SK-N-SH treated with all-trans-retinoic acid at 6 μM for 48 hours (cell line): ENCODE results near the gene IRF7.

ENCODE experiments used
- ATAC-seq: fragments of 200-7000 bp; cut with Tn5 transposase; 3 replicates; pipeline ENCODE4 v1.9.1; 2020; ENCODE audit warnings: mild to moderate bottlenecking, moderate library complexity
- BACH2 ChIP-seq: fragments of 250-450 bp; sonication (Bioruptor Pico); IDR thresholded peaks from 2 replicates; pipeline ENCODE4 v1.9.0; 2021; ENCODE audit warnings: mild to moderate bottlenecking, borderline replicate concordance
- CREB5 ChIP-seq: fragments of 250-450 bp; sonication (Bioruptor Pico); IDR thresholded peaks from 2 replicates; pipeline ENCODE4 v1.5.1; 2020; ENCODE audit warnings: low read depth, mild to moderate bottlenecking, moderate library complexity
- CSDC2 ChIP-seq: fragments of 250-450 bp; sonication (Bioruptor Pico); IDR thresholded peaks from 2 replicates; pipeline ENCODE4 v1.5.0; 2020; ENCODE audit warnings: mild to moderate bottlenecking, moderate library complexity
- GLIS3 ChIP-seq: fragments of 250-450 bp; sonication (Bioruptor Pico); IDR thresholded peaks from 2 replicates; pipeline ENCODE4 v1.5.0; 2020; ENCODE audit warnings: mild to moderate bottlenecking, moderate library complexity
- ISL1 ChIP-seq: fragments of 250-450 bp; sonication (Bioruptor Pico); IDR thresholded peaks from 2 replicates; pipeline ENCODE4 v2.1.2; 2022; ENCODE audit warnings: mild to moderate bottlenecking, moderate library complexity
- OSR1 ChIP-seq: fragments of 250-450 bp; sonication (Bioruptor Pico); IDR thresholded peaks from 2 replicates; pipeline ENCODE4 v1.8.0; 2022; ENCODE audit warnings: moderate library complexity, mild to moderate bottlenecking, inconsistent platforms
- POU6F1 ChIP-seq: fragments of 250-450 bp; sonication (Bioruptor Pico); IDR thresholded peaks from 2 replicates; pipeline ENCODE4 v1.8.0; 2021; ENCODE audit warnings: low read depth, mild to moderate bottlenecking, moderate library complexity, borderline replicate concordance
- PPARA ChIP-seq: fragments of 250-450 bp; sonication (Bioruptor Pico); IDR thresholded peaks from 2 replicates; pipeline ENCODE4 v1.5.0; 2020; ENCODE audit warnings: mild to moderate bottlenecking, borderline replicate concordance
- RARB ChIP-seq: fragments of 250-450 bp; sonication (Bioruptor Pico); IDR thresholded peaks from 2 replicates; pipeline ENCODE4 v1.8.0; 2021; ENCODE audit warnings: mild to moderate bottlenecking, moderate library complexity
- SNAI2 ChIP-seq: fragments of 250-450 bp; sonication (Bioruptor Pico); IDR thresholded peaks from 2 replicates; pipeline ENCODE4 v1.5.0; 2020; ENCODE audit warnings: mild to moderate bottlenecking, moderate library complexity
- TCF4 ChIP-seq: fragments of 250-450 bp; sonication (Bioruptor Pico); IDR thresholded peaks from 2 replicates; pipeline ENCODE4 v1.8.0; 2021; ENCODE audit warnings: mild to moderate bottlenecking, moderate library complexity, borderline replicate concordance
- TOX ChIP-seq: fragments of 250-450 bp; sonication (Bioruptor Pico); IDR thresholded peaks from 2 replicates; pipeline ENCODE4 v1.8.0; 2021; ENCODE audit warnings: mild to moderate bottlenecking, moderate library complexity, borderline replicate concordance
- TSHZ2 ChIP-seq: fragments of 250-450 bp; sonication (Bioruptor Pico); IDR thresholded peaks from 2 replicates; pipeline ENCODE4 v1.5.0; 2020; ENCODE audit warnings: mild to moderate bottlenecking, moderate library complexity
- ZC3H10 ChIP-seq: fragments of 250-450 bp; sonication (Bioruptor Pico); IDR thresholded peaks from 2 replicates; pipeline ENCODE4 v1.5.1; 2021; ENCODE audit warnings: mild to moderate bottlenecking, moderate library complexity
- ZFP3 ChIP-seq: fragments of 250-450 bp; sonication (Bioruptor Pico); IDR thresholded peaks from 2 replicates; pipeline ENCODE4 v1.5.0; 2020; ENCODE audit warnings: mild to moderate bottlenecking, moderate library complexity
- ZFP30 ChIP-seq: fragments of 450-650 bp; formaldehyde crosslinking; IDR thresholded peaks from 2 replicates; pipeline ENCODE4 v1.5.0; 2022; ENCODE audit warnings: mild to moderate bottlenecking, moderate library complexity
- ZNF70 ChIP-seq: fragments of 450-650 bp; formaldehyde crosslinking; IDR thresholded peaks from 2 replicates; pipeline ENCODE4 v1.5.0; 2020; ENCODE audit warnings: mild to moderate bottlenecking, moderate library complexity
- ZNF8 ChIP-seq: fragments of 450-650 bp; formaldehyde crosslinking; IDR thresholded peaks from 2 replicates; pipeline ENCODE4 v1.5.0; 2020; ENCODE audit warnings: mild to moderate bottlenecking, moderate library complexity
- TF ChIP-seq, protein P1 (sequence below): fragments of 250-450 bp; sonication (Bioruptor Pico); IDR thresholded peaks from 2 replicates; pipeline ENCODE4 v1.5.1; 2021; ENCODE audit warnings: mild to moderate bottlenecking, moderate library complexity

IRF7 gene

DNA sequence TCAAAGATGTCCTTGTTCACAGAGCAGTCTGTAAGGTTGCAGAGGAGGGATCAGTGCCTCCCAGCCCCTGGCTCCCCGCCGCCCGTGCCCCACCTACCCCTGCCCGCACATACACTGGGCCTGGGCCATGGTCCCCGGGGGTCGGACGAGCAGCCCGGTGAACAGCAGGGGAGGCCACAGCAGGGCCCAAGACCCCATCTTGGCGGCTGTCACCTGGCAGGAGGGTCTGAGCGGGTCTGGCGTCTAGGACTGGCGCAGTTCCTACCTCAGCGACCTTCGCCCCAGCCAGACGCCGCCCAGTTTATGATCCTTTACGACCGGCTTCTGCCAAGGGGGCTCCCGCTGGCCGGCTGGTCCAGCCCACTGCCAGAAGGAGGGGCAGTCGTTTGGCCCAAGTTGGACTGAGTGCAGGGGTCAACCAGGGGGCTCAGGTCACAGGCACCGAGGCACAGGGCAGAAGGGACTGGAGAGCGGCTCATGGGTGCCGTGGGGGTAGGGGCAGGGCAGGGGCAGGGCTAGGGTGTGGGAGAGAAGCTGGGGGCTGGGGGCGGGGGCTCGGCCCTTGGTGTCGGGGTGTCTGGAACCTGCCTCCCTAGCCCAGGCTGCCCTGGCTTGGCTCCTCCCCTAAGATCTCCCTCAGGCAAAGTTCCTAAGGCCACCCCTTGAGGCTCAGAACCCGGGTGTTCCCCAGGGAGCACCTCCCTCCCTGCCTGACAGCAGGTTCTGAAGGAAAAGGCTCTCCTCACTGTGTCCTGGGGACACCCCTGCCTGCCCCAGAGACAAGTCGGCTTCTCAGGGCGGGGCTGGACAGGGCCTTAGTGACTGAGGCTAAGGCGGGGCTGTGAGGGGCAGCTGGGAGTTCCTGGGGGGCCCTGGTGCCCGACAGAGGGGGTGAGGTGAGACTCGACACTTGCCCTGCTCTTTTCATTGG lies 9.2 kb upstream of the IRF7 start, which contains the start of gene CDHR5:
TSS of gene CDHR5 (minus strand) at position 251 of the 931 bp plus-strand sequence. CDS start at position 198, 53 bp downstream.
- TF ChIP-seq ZFP30 (CRISPR knock-in tag) (no peak), ZNF8 (CRISPR knock-in tag) (no peak), TOX (CRISPR knock-in tag) (no peak), CSDC2 (no peak), ZFP3 (CRISPR knock-in tag) (no peak), TSHZ2 (no peak), POU6F1 (CRISPR knock-in tag) (no peak), SNAI2 (no peak)
- TF ChIP-seq, protein P1, sequence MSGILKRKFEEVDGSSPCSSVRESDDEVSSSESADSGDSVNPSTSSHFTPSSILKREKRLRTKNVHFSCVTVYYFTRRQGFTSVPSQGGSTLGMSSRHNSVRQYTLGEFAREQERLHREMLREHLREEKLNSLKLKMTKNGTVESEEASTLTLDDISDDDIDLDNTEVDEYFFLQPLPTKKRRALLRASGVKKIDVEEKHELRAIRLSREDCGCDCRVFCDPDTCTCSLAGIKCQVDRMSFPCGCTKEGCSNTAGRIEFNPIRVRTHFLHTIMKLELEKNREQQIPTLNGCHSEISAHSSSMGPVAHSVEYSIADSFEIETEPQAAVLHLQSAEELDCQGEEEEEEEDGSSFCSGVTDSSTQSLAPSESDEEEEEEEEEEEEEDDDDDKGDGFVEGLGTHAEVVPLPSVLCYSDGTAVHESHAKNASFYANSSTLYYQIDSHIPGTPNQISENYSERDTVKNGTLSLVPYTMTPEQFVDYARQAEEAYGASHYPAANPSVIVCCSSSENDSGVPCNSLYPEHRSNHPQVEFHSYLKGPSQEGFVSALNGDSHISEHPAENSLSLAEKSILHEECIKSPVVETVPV (CRISPR knock-in tag) = no peak
- ATAC-seq = no peak; the same call in 2 of the 3 replicates

DNA sequence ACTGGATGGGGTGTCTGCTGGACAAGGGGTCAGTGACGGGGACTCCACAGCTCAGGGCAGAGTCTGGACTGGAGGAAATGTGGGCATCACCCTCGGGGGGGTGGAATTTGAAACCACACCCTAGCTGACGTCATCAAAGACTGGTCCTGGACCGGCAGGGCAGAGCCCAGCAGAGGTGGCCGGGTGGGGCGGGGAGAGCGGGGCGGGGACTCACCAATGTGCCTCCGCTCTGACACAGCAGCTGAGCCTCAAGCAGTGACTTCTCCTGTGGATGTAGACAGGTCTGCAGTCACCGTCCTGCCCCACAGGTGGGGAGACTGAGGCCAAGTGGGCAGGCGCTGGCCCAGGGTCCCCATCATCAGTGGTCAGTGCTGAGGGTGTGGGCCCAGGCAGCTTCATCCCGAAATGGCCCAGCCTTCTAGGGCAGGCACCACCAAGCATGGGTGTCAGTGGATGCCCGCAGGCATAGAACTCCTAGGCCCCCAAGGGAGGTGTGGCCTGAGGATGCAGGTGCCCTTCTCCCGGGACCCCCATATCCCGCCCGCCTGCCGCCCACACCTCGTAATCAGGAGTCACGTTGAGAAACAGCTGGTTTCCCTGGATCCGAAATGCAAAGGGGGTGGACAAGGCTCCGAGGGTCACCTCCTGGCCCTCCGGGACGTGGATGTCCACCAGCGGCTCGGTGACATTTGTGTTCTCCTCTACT lies 8.4 kb upstream of the IRF7 start:
- no peak for ATAC-seq
- TF ChIP-seq CREB5 (CRISPR knock-in tag) = no peak
- no peak for TF ChIP-seq ZNF70 (CRISPR knock-in tag)
- TF ChIP-seq POU6F1 (CRISPR knock-in tag) = no peak
- no peak for TF ChIP-seq PPARA
- no peak for TF ChIP-seq ZFP30 (CRISPR knock-in tag)
- TF ChIP-seq BACH2 = no peak
- no peak for TF ChIP-seq ZC3H10 (CRISPR knock-in tag)
- TF ChIP-seq RARB (CRISPR knock-in tag) = no peak
- no peak for TF ChIP-seq TCF4 (CRISPR knock-in tag)
- no peak for TF ChIP-seq ZNF8 (CRISPR knock-in tag)
- no peak for TF ChIP-seq OSR1 (CRISPR knock-in tag)
- no peak for TF ChIP-seq ISL1
- TF ChIP-seq SNAI2 = no peak
- TF ChIP-seq, all 23 proteins: peak for 0

DNA sequence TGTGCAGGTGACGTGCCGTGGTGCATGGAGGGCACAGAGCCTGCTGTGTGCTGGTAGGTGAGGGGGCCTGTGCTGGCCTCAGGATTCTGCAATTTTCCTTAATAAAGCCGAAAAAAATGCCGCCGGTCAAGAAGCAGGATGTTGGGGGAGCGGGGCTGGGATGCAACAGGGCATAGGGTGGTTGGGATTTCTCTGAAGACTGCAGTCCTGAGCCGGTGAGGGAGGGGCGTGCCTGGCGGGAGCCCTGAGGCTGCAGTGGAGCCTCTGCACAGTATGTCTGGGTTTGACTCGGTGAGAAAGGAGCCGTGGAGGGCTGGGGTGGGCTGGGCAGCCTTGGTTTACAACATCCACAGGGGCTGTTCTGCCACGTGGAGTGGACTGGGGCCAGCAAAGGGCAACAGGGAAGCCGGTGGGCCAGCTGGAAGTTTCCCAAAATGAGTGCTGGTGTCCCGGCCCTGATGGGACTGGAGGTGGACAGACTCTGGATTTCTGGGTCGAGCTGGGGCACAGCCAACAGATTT lies 7.7 kb upstream of the IRF7 start:
- ATAC-seq = no peak
- TF ChIP-seq CSDC2 (no peak), ISL1 (no peak), BACH2 (no peak), TSHZ2 (no peak), GLIS3 (CRISPR knock-in tag) (no peak), ZNF70 (CRISPR knock-in tag) (no peak), ZFP3 (CRISPR knock-in tag) (no peak), RARB (CRISPR knock-in tag) (no peak)
- TF ChIP-seq, protein P1 (CRISPR knock-in tag) = no peak
